GM21423 (cell line): ENCODE results near the gene C14orf119.

Experiments
- ATAC-seq: cut with Tn5 transposase; IDR thresholded peaks from one replicate; pipeline ENCODE4 v1.9.1; 2021; ENCODE audit warnings: mild to moderate bottlenecking, moderate library complexity; ENCODE audit not compliant: unreplicated experiment

Gene C14orf119

GRCh38 chr14:23060536-23061260 lies 34.6 kb upstream of the C14orf119 start:
- ATAC-seq, result no peak

GRCh38 chr14:23062002-23062401 lies 33.3 kb upstream of the C14orf119 start:
- ATAC-seq, result no peak

GRCh38 chr14:23063601-23064000 lies 31.7 kb upstream of the C14orf119 start:
- ATAC-seq, result no peak

GRCh38 chr14:23066368-23066767 lies 28.9 kb upstream of the C14orf119 start:
- ATAC-seq, result no peak

GRCh38 chr14:23066855-23067744 lies 28.2 kb upstream of the C14orf119 start:
- no peak for ATAC-seq

GRCh38 chr14:23067847-23068788 lies 27.2 kb upstream of the C14orf119 start:
- no peak for ATAC-seq

GRCh38 chr14:23068789-23069412 lies 26.4 kb upstream of the C14orf119 start:
- ATAC-seq, result peak; percentile 64

- ATAC-seq, result no peak
Measured at GRCh38 chr14:23069413-23069806, 25.9 kb upstream of the C14orf119 start.

- ATAC-seq, result no peak
Measured at GRCh38 chr14:23070262-23071129, 24.8 kb upstream of the C14orf119 start.

GRCh38 chr14:23071244-23071920 lies 23.9 kb upstream of the C14orf119 start:
- peak; percentile 88 for ATAC-seq

- no peak for ATAC-seq
Measured at GRCh38 chr14:23071921-23072539, 23.3 kb upstream of the C14orf119 start.

GRCh38 chr14:23074906-23075305 lies 20.4 kb upstream of the C14orf119 start:
- no peak for ATAC-seq

GRCh38 chr14:23076785-23077408 lies 18.4 kb upstream of the C14orf119 start:
- no peak for ATAC-seq

GRCh38 chr14:23077962-23078361 lies 17.3 kb upstream of the C14orf119 start:
- no peak for ATAC-seq

GRCh38 chr14:23078692-23079116 lies 16.6 kb upstream of the C14orf119 start:
- no peak for ATAC-seq

GRCh38 chr14:23079716-23080115 lies 15.6 kb upstream of the C14orf119 start:
- no peak for ATAC-seq

GRCh38 chr14:23080474-23080873 lies 14.8 kb upstream of the C14orf119 start:
- no peak for ATAC-seq

- no peak for ATAC-seq
Measured at GRCh38 chr14:23085458-23085857, 9.8 kb upstream of the C14orf119 start.
